IPS-NIHi7 (cell line): ENCODE measurements around the gene BRWD1.
"Not testable (repeated sequence)": the region's sequence is repeated elsewhere in the genome, so short reads cannot be mapped to it uniquely, and the experiment has no call there.

Source experiments
- DNase-seq: peaks from one replicate; pipeline ENCODE4 v3.0.0; 2012; ENCODE audit warnings: mixed read lengths; ENCODE audit errors: extremely low spot score

The BRWD1 gene

DNA sequence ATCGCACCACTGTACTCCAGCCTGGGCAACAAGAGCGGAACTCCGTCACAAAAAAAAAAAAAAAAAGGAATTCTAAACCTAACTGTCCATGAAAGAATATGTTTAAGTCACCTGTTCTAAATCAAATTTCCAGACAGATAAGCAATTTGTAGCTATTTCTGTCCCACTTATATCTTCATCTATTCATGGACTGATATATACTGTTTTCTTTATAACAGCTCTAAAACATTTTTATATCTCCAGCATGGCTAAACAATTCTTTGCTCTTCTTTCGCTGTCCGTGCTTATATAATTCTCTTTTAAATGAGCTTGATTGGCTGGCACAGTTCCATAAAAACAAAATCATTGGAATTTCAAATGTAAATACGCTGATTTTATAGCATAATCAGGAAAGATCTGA, 30.5 kb downstream of the BRWD1 start:
- DNase-seq, result no peak

DNA sequence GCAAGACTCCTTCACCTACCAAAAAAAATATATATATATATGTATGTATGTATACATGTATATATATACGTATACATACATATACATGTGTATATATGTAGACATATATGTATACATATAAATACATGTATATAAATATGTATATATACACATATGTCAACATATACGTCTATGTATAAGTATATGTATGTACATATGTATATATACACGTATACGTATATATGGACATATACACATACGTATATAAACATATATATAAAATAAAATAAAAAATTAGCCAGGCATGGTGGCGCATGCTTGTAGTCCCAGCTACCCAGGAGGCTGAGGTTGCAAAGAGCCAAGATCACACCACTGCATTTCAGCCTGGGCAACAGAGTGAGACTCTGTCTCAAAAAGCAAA, 31.6 kb downstream of the BRWD1 start:
- DNase-seq, result no peak

DNA sequence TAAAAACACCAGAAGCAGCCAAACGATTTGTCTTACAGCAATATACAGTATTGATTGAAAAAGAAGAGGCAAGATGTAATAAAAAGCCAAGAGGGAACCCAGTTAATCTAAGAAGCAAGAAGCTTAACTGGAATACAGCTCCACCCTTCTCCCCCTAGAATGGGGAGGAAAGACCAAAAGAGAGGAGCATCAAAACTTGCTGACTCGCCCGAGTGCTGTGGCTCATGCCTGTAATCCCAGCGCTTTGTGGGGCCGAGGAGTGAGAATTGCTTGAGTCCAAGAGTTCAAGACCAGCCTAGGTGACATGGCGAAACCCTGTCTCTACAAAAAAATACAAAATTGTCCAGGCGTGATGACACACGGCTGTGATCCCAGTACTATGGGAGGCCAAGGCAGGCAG, 32.2 kb downstream of the BRWD1 start:
- DNase-seq, result no peak

DNA sequence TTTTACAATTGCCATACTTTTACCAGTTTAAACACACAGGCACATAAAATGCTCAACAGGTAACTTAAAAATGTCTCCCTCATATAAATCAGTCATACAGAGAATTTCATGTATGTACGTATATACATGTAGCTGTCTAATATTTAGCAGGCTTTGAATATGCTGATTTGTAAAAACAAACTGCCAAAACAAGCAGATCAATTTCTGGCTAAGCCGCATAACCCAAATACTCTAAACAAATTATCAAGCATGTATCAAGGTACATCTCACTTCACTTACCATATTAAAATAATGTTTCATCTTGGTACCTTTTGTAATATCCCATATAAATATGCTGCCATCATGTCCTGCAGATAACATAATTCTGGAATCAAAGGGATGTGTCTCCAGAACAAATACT, 43.8 kb downstream of the BRWD1 start:
- no peak for DNase-seq

DNA sequence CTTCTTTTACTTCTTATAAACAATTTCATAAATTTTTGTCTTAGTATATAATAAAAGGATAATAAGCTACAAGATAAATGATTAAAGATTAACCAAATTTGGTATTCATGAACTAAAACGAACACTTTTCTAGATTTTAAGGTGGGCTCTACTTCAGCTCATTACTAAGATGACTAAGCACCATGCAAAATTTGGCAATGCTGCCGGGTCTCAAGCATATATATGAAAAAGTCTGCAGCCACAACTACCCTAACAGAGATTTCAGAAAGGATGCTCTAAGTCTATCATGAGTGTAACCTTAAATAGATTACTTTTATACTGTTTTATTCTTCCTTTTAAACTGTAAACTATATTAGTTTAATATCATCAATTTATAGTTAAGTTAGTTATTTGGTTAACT, 47.8 kb downstream of the BRWD1 start:
- DNase-seq, result no peak

DNA sequence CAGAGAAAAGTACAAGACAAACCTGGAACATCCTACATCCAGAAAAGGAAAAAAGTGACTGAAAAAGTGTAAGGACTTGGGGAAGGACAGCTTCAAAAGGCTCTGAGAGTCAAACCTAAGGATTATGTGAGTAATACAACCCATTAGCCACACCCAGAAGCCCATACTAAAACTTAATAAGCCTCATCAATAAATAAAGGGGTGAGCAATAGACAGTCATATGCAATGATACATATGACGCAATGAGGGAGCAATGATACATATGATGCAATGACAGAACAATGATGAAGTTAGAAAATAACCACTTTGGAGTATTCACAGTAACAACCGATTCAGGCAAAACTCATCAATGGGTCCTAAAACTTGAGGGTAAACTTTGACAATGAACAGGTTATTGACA, 50.1 kb downstream of the BRWD1 start:
- no peak for DNase-seq

DNA sequence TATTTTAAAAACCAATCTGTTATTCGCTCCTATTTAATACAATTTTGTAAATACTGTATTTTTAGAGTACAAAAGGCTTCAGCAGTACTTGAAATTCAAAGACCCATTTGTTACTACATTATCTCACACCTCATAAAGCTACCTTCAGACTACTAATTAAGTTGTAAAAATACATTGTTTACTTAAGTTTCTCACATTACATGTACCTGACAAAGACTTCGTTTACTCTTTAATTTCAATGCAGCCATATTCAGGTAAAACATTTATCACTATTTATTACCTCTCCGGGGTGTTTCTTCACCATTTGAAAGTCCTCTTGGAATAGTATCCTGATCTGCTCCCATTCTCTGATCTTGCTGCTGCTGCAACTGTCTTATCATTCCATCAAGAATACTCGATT, 55.2 kb downstream of the BRWD1 start:
- no peak for DNase-seq

DNA sequence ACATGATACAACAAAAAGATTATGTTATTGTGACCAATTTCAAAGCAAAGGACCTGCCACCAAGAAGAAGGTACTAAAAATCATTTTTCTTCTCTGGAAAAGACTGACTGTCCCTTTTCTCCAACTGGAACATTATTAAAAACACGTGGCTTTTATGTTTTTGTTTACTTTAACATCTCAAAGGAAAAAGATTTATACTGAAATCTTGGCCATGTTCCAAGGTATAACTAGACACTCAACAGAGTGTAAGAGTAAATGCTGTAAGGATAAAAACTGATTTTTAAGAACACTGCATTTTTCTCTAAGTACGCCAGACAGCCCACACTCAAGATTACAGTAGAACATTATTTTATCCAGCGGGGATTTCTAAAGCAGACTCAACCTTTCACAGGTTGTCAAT, 62.1 kb downstream of the BRWD1 start:
- no peak for DNase-seq

DNA sequence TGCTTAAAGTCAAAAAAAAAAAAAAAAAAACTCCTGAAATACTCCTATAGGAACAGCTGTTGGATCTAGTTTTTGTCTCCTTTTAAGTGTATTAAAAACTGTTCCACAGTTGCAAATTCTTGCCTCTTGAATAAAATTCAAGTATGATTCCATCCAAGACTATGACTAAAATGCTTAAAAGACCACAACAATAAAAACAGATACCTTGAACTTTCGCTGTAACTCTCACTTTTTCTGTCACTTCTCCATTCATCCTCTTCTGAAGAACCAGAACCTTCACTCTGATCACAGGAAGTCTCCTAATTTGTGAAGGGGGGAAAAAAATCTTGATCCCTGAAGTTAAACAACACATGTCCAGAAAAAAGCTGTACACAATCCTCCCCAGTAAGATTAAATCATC, 75.2 kb downstream of the BRWD1 start:
- no peak for DNase-seq

DNA sequence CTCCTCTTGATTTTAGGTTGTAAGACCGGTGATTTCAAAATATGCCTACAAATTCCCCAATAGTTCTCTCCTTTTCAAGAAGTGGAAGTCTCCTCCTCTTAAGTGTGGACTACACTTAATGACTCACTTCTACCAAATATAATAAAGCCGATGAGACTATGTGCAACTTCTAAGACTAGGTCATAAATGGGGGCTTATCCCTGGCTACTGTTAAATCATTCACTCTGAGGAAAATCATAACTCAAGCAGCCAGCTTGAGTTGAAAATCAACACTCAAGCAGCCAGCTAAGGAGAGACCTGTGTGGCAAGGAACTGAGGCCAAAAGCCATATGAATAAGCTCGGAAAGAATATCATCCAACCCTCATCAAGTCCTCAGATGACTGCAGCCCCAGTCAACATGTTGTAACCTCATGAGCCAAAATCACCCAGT, 80.6 kb downstream of the BRWD1 start:
- DNase-seq, result no peak

DNA sequence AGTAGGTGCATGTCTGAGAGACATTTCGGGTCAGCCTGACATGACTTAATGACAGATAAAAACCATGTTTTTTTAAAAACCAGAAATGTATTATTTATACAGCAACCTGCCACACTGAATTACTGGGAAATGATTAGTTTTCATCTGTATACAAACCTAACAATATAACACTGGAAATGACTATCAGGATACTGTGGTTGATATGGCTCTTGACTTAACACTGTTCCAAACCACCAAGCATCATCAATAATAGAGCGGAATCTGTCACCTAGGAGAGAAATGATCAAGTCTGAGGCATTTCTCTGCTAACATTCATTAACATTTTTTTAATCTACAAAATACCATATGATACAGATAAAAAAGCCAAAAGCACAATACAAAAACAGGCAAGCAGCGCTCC, 88.5 kb downstream of the BRWD1 start:
- no peak for DNase-seq

DNA sequence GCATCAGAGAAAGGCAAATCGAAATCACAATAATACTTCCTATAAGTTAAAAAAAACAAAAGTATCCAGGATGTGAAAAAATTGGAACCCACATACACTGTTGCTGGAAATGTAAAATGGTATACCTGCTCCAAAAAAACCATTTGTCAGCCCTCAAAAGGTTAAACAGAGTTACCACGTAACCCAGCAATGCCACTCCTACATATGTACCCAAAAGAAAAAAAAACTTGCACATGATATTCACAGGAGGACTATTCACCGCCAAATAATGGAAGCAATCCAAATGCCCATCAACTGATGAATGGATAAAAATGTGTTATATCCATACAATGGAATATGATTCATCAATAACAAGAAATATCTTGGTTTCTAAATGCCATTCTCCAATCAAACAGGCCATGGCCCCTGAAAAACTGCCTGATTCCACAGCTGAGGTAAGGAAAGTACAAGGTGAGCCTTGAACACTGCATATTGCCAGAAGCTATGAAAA, 91.4 kb downstream of the BRWD1 start:
- no peak for DNase-seq

DNA sequence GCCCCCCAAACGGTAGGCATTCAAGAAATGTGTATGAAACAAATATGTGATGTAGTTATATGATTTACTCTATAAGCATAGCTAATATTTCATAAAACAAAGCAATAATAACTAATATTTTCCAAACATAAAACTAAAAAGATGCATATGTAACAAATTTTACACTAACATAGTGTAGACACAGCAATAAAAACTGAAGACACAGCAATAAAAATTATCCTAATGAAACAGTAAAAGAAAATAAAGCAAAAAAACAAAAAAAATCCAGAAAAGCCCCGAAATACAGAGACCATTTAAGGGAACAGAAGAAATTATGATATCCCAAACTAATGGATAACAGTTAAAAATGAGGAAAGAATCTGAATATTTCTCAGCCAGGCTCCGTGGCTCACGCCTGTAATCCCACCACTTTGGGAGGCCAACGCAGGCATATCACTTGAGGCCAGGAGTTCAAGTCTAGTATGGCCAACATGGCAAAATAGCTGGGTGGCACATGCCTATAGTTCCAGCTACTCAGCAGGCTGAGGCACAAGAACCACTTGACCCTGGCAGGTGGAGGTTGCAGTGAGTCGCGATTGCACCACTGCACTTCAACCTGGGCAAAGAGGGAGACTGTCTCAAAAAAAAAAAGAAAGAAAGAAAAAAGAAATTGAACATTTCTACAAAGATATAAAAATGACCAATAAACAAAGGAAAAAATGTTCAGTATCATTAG, 92.0 kb downstream of the BRWD1 start:
- DNase-seq, result no peak

DNA sequence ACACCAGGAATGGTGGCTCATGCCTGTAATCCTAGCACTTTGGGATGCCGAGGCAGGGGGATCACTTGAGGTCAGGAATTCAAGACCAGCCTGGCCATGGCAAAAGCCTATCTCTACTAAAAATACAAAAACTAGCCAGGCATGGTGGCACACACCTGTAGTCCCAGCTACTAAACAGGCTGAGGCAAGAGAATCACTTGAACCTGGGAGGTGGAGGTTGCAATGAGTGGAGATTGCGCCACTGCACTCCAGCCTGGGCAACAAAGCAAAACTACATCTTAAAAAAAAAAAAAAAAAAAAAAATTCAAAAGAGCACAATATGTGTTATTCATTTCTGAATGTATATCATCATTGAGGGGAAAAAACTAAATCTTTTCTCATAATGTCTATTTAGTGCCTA, 92.6 kb downstream of the BRWD1 start:
- not testable (repeated sequence) for DNase-seq

DNA sequence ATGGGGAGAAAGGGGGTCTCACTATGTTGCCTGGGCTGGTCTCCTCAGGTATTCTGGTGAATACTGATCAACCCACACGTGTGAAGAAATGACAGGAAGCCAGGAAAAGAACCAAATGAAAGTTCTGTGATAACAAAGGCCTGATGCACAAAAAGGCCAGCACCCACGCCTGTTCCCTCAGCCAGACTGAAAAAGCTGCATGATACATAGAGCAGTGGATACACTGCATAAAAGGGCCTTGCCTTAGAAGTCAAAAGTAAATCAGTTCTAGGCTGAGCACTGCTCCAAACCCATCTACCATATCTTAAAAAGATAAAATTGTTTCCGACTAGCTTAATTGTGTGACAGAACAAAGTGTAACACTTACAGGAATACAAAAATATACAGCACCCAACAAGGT, 93.3 kb downstream of the BRWD1 start:
- DNase-seq, result no peak

DNA sequence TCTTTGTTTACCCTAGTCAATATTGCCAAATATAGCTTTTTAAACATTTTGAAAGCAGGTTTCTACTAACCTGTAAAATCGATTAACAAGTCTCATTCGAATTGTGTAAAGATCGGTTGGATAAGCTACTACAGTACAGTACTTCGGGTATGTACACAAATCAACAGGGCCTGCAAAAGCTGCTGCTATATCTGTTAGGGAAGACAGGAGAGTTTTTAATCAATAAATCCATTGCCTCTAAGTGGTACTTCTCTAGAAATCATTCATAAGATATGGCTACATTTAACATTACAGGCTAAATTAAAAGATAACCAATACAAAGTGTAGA, 95.4 kb downstream of the BRWD1 start:
- DNase-seq, result no peak

DNA sequence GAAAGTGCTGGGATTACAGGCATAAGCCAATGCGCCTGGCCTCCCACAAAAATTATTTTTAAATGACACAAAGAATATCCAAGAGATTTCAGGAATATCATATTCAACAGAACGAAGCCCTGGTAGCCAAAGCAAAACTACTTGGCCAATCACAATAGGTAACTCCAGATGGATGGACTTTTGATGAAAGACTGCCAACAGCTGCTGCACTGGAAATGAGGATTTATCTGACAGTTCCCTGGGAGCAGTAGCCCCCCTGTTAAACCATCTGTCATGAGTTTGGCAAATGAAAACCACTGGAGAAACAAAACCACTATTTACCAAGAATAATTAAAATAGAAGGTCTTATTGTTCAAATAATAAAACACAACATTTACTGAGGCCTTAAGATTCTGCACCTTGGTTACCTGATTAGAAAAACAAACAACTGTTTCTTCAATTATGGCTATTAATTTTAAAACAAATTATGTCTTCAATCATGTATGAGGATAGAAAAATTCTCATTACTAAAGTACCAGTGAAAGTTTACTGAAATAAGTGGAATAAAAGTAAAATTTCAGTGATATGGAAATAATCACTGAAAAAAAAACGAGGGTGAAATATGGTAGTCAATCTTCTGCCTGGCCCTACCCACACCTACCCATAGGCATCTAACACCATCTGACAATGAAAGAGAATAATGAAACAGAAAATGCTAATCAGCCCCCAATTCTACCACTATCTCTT, 95.9 kb downstream of the BRWD1 start:
- no peak for DNase-seq

DNA sequence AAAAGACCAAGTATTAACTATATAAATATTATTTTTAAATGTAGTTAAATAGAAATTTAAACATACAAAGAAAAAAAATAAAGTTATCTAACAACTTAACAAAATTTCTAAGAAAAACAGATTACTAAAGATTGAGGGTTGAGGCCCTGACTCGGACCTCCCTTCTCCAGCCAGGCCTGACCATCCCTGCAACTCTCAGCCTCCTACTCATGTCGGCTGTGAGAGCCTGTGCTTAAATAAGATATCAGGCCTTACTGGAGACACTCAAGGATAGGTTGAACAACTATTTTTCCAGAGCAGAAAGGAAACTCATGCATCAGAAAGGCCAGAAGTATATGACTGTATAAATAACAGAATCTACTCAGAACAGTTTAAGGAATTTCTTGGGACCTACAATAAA, 97.1 kb downstream of the BRWD1 start:
- no peak for DNase-seq

DNA sequence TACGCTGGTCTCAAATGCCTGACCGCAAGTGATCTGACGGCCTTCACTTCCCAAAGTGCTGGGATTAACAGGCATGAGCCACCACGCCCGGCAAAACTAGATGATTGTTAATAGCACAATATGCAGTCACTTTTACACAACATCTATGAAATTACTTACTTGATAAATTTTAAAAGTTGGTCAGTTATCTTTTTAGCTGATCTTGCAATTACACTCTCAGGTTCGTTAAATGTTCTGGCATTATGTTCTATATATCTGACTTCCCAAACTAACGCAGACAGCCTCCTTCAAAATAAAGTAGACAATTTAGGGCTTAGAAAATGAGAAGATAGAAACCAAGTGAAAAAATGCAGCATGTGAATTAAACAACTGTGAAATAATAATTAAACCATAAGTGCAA, 98.4 kb downstream of the BRWD1 start:
- DNase-seq, result no peak

DNA sequence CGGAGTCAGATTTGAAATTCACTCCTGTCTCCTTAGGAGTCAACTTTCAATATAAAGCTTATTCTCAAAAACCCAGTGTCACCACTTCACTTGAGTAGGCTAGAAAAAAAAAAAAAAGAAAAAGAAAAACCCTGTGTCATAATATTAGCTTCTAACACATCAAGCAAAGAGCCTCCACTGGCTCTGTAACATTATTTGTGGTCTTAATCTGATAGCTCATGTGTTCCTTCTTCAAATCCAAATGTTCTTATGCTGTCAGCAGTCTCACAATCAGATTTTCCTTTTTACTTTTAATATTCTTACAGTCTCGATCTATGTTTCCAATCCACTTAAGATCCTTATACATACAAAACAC, 104.1 kb downstream of the BRWD1 start:
- no peak for DNase-seq

DNA sequence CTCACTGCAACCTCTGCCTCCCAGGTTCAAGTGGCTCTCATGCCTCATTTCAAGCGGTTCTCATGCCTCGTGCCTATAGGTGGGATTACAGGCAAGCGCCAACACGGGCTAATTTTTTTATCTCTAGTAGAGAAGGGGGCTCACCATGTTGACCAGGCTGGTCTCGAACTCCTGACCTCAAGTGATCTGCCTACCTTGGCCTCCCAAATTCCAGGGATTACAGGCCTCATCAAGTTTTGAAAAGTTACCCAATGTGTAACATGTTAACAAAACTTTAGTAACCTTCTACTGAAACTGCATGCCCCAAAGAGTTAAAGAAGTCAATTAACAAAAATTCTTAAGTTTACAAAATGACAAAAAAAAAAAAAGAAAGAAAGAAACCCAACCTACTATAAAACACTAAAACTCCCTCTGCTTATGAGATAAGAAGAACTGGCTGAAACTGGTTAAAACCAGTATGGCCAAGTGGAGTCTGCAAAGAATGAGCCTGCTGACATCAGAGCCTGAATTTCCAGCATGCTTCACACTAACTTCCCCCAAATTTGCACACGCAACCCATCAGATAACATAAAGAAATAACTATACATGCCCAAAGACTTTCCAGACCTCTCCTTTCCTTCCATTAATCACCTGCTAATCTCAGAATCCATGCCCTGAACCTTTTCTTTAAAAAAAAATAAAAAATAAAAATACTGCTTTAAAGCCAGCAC, 104.7 kb downstream of the BRWD1 start:
- peak; percentile 12 for DNase-seq

DNA sequence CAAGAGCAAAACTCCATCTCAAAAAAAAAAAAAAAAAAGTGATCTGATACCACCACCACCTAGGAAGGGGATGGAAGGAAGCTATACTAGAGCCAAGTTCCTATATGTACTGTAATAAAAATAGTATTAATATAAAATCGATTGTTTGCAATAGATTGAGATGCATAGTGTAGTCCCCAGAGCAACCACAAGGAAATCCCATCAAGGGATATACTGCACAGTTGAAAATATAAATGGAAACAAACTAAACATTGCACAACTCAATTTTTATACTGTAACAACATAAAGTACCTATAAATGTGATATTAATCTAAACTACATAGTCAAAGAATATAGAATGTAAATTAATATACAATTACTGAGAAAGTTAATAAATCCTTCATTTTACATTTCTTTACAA, 109.3 kb downstream of the BRWD1 start:
- DNase-seq, result no peak

DNA sequence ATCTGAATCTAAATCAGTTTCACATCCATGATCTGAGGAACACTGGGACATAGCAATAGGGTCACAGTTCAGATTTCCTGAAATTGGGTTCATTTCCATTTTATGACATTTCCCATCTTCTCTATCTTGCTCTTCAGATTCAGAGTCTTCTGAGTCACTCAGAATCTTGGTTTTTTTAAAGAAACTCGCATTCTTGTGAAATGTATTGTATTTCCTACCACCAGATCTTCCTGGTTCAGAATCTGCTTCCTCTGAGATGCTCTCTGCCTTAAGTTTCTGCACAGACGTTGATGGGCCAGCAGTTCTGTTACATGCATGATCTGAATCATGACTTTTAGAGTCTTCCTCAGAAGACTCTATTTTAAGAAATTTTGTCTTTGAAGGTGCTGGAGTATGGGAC, 114.6 kb downstream of the BRWD1 start:
- DNase-seq, result no peak
